ENCODE results near the gene IL1R2.

The IL1R2 gene

GRCh38 chr2:102032368-102033030 lies 40.7 kb downstream of the IL1R2 start:
- ATAC-seq (no peak), DNase-seq (ENCODE audit: low spot score in 2 of 2) (no peak)
- Mint-ChIP-seq H3K36me3 (no peaks in the 10 kb centered on the region), H3K9me3 (no peaks in the 10 kb centered on the region), H3K27ac (no peak overlapping the region), H3K4me1 (peaks cover 54% of the 10 kb centered on the region), H3K4me3 (peak overlapping the region; percentile 56)

DNA sequence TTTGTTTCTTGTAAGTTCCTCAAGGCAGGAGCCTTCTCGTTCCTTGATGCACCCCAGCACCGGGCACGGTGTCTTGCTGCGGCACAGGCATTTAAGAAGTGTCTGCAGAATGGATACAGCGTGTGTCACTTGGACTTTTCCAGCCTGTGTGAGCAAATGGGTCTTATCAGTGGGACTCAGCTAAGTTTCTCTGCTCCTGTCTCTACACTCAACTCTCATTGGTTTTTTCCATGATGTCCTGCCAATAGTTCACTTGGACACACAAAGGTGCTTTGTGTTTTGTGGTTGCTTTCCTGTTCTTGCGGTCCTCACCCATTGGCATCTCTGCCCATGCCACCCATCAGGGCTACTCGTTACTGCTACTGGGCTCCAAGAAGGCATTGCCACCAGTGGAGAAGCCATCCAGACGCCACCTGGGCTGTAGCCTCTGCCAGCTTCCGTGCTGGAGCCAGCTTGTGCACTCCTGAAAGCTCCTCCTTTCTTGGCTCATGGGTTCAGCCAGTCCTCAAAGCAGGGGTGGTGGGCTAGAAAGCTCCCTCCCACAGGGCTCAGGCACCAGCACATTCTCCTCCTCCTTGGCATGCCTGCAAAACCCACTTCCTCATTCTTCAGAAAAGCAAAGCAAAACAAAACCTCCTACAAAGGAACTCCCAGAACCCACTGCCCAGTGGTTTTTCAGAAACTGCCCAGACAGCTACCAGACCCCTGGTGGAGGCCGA lies 41.4 kb downstream of the IL1R2 start:
- Mint-ChIP-seq H3K27ac (peak overlapping the region; percentile 84), H3K36me3 (no peaks in the 10 kb centered on the region), H3K9me3 (no peaks in the 10 kb centered on the region), H3K4me1 (peaks cover 47% of the 10 kb centered on the region), H3K4me3 (peak overlapping the region; percentile 56)
- DNase-seq (ENCODE audit: low spot score in 2 of 2) (no peak), ATAC-seq (peak; percentile 52)

- ATAC-seq (no peak), DNase-seq (ENCODE audit: low spot score in 2 of 2) (no peak)
- H3K36me3 Mint-ChIP-seq = no peaks in the 10 kb centered on the region
- peaks cover 39% of the 10 kb centered on the region for H3K4me1 Mint-ChIP-seq
- peak overlapping the region; percentile 56 for H3K4me3 Mint-ChIP-seq
- H3K9me3 Mint-ChIP-seq = no peaks in the 10 kb centered on the region
- peak overlapping the region; percentile 84 for H3K27ac Mint-ChIP-seq
Observed at GRCh38 chr2:102033750-102034682, 42.3 kb downstream of the IL1R2 start.

DNA sequence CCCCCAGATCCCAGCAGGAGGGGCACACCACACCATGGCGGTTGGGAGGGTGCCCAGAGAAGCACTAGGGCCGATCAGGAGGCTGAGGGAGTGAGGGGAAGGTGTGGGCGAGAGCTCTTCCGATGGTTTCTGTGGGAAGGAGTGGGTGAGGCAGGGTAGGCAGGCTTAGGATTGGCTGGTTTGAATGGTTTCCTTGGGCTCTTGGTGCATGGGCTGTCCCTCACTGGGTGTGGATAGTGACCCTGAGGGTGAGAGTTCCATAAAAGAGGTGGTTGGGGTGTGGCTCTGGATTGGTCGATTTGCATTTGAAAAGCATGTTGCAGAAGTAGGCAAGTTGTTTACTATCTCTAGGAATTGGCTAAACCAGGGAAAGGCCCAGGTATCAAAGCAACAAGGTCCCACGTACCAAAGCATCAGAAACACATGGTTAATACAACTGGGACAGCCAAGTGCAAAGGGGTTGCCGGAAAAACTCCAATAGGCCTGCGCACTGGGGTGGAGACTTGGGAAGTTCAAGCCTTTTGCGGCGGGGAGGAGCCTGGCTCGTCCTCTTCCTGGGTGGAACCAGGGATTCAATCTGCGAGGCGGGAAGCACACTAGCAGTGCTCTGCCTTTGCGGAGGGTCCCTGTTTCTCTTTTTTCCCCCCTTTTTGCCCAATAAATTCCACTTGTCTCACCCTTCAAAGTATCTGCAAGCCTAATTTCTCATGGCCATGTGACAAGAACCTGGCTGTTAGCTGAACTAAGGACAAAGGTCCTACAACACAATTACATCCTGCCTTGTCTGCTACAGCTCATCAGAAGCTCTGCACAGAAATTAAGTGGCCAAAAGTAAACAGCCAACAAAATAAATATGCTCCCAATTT lies 43.2 kb downstream of the IL1R2 start:
- Mint-ChIP-seq H3K36me3 (no peaks in the 10 kb centered on the region), H3K9me3 (no peaks in the 10 kb centered on the region), H3K4me1 (peaks cover 30% of the 10 kb centered on the region), H3K27ac (no peak overlapping the region), H3K4me3 (no peak overlapping the region)
- DNase-seq (ENCODE audit: low spot score in 2 of 2) (no peak), ATAC-seq (peak; percentile 32)

- no peak for DNase-seq (ENCODE audit: low spot score in 2 of 2)
- Mint-ChIP-seq H3K9me3 (no peaks in the 10 kb centered on the region), H3K36me3 (no peaks in the 10 kb centered on the region), H3K4me3 (no peak overlapping the region), H3K4me1 (peaks cover 36% of the 10 kb centered on the region), H3K27ac (no peak overlapping the region)
- ATAC-seq = no peak
Observed at GRCh38 chr2:102037681-102038080, 45.9 kb downstream of the IL1R2 start.

DNA sequence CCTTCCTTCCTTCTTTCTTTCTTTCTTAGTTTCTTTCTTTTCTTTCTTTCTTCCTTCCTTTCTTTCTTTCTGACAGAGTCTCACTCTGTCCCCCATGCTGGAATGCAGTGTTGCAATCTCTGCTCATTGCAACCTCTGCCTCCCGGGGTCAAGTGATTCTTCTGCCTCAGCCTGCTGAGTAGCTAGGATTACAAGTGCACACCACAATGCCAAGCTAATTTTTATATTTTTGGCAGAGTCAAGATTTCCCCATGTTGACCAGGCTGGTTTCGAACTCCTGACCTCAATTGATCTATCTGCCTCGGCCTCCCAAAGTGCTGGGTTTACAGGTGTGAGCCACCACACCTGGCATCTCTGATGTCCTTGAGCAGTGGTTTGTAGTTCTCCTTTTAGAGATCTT lies 48.5 kb downstream of the IL1R2 start:
- Mint-ChIP-seq H3K4me1 (peaks cover 21% of the 10 kb centered on the region), H3K27ac (no peak overlapping the region), H3K36me3 (no peaks in the 10 kb centered on the region), H3K9me3 (no peaks in the 10 kb centered on the region), H3K4me3 (no peak overlapping the region)
- DNase-seq (ENCODE audit: low spot score in 2 of 2) (no peak), ATAC-seq (no peak)

GRCh38 chr2:102041351-102041750 lies 49.6 kb downstream of the IL1R2 start:
- DNase-seq (ENCODE audit: low spot score in 2 of 2) (no peak), ATAC-seq (no peak)
- H3K4me1 Mint-ChIP-seq = peaks cover 21% of the 10 kb centered on the region
- no peaks in the 10 kb centered on the region for H3K36me3 Mint-ChIP-seq
- no peak overlapping the region for H3K4me3 Mint-ChIP-seq
- no peak overlapping the region for H3K27ac Mint-ChIP-seq
- H3K9me3 Mint-ChIP-seq = no peaks in the 10 kb centered on the region

DNA sequence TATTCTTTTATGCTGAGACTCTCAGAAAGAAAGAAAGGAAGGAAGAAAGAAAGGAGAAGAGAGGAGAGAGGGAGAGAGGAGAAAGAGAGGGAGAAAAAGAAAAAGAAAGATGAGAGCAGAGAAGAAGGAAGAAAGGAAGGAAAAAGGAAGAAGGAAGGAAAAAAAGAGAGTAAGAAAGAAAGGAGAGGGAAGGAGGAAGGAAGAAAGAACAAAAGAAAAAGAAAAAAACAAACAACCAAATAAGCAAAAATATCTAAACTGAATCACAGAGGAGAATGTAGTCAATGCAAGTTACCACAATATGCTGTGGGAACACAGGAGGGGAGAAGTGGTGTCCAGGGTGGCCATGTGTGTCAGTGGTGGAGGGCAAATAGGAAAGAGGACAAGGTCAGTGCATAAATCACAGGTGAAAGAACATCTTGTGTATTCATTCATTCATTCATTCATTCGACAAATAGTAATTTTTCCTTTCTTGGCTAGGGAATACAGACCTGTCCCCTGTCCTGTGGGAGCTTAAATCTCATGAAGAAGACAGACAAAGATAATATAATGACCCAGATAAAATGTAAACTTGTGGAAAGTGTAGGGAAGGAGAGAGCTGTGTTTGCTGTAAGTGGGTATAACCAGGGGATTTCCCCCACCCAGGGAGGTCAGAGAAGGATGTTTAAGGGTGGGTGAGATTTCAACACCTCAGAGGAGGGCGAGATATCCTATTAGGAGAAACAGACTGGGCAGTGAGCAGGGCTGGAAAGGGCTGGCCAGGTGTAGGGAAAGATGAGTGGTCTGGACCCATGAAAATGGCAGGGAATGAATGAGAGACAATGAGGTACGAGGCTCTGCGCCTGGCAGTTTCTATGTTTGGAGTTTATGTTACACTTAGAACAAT lies 50.7 kb downstream of the IL1R2 start:
- Mint-ChIP-seq H3K4me1 (peaks cover 21% of the 10 kb centered on the region), H3K36me3 (no peaks in the 10 kb centered on the region), H3K4me3 (no peak overlapping the region), H3K9me3 (no peaks in the 10 kb centered on the region), H3K27ac (no peak overlapping the region)
- DNase-seq (ENCODE audit: low spot score in 2 of 2) (no peak), ATAC-seq (no peak)

- no peak overlapping the region for H3K27ac Mint-ChIP-seq
- DNase-seq (ENCODE audit: low spot score in 2 of 2) (no peak), ATAC-seq (no peak)
- no peak overlapping the region for H3K4me3 Mint-ChIP-seq
- H3K4me1 Mint-ChIP-seq = peaks cover 21% of the 10 kb centered on the region
- H3K36me3 Mint-ChIP-seq = no peaks in the 10 kb centered on the region
- no peaks in the 10 kb centered on the region for H3K9me3 Mint-ChIP-seq
Observed at GRCh38 chr2:102043560-102043959, 51.8 kb downstream of the IL1R2 start.

- DNase-seq (ENCODE audit: low spot score in 2 of 2) = no peak
- no peak overlapping the region for H3K4me3 Mint-ChIP-seq
- H3K4me1 Mint-ChIP-seq = peaks cover 21% of the 10 kb centered on the region
- H3K9me3 Mint-ChIP-seq = no peaks in the 10 kb centered on the region
- no peak overlapping the region for H3K27ac Mint-ChIP-seq
- no peaks in the 10 kb centered on the region for H3K36me3 Mint-ChIP-seq
- peak; percentile 53 for ATAC-seq
Observed at GRCh38 chr2:102044235-102044896, 52.6 kb downstream of the IL1R2 start.

DNA sequence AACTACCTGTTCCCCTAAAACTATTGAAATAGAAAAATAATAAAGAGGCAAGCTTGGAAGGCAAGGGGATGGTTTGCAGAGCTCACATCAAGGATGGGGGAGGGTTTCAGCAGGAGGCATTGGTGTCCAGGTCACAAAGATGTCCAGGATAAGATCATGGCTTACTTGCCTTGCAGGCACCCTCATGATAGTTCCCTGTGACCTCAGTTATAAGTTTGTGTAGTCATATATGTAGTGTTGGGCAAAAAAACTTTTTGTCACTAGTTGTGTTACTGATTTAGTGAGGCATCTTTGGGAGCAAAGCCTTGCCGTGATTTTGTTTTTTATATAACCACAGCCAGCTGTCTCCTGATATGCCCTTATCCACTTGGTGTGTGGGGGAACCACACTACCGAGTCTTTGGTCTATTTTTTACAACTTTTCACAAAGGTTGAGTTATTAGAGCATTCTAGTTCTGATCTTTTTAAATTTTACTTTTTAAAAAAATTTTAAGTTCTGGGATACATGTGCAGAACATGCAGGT lies 53.3 kb downstream of the IL1R2 start:
- Mint-ChIP-seq H3K9me3 (no peaks in the 10 kb centered on the region), H3K4me3 (no peak overlapping the region), H3K27ac (no peak overlapping the region), H3K4me1 (peaks cover 21% of the 10 kb centered on the region), H3K36me3 (no peaks in the 10 kb centered on the region)
- peak; percentile 50 for ATAC-seq
- DNase-seq (ENCODE audit: low spot score in 2 of 2) = no peak

DNA sequence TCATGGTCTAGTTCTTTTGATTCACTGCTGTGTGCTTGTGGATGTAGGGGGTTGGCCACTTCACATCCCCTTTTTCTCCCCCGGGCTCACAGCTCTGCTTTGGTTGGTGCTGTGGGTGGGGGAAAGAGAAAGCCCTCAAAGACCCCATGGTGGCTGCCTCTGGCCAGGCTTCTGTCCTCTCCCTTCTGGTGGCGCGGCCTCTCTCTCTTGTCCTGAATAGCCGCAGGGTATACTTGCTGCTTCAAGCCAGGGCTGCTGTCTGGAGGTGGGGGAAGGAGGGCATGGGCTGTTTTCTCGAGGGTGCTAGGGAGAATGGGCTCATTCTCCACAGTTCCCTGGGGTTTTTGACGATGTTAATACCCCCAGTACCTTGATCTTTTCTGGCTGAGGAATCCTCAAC lies 53.9 kb downstream of the IL1R2 start:
- no peak for ATAC-seq

DNA sequence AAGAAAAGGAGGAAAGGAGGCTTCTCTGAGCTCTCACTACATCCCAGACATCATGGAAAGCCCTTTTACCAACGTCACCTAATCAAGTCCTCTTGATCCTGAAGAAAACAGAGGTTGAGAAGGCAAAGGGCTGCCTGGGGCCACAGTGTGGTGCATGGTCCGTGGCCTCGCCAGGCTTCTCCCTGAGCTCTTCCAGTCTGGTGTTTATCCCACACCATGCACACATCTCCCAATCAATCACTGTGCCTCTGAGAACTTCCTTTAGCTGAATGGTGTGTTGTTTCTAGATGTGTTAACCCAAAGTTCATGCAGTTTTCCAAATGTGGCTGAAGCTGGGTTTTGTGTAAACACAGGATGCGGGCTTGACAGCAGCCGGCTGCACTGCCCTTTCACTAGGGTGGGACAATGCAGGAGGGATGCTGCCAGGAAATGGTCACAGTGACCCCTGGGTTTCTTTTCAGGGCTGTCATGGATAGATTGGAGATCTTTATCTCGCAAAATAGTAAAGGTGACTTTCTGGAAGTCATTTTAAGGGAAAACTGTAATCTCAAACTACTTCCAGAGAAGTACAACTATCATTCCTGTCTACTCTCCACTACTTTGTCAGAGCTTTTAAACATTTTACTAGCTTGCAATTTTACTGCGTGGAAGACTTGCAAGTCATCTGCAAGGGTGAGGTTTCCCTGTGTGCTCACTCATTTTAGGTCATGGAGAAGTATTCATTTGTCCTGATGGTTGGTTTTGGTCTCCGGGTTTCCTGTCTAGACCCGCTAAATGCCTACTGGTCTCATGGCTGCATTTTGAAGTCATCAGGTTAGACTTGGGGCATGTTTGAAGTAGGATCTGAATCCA lies 54.6 kb downstream of the IL1R2 start:
- H3K27ac Mint-ChIP-seq = no peak overlapping the region
- ATAC-seq = no peak
- no peak for DNase-seq (ENCODE audit: low spot score in 2 of 2)
- H3K4me3 Mint-ChIP-seq = no peak overlapping the region
- H3K36me3 Mint-ChIP-seq = no peaks in the 10 kb centered on the region
- H3K9me3 Mint-ChIP-seq = no peaks in the 10 kb centered on the region
- H3K4me1 Mint-ChIP-seq = peaks cover 21% of the 10 kb centered on the region

More for the DNA sequence above, 53.9 kb downstream of the IL1R2 start:
- H3K36me3 Mint-ChIP-seq = no peaks in the 10 kb centered on the region
- H3K27ac Mint-ChIP-seq = no peak overlapping the region
- DNase-seq (ENCODE audit: low spot score in 2 of 2) = no peak
- no peaks in the 10 kb centered on the region for H3K9me3 Mint-ChIP-seq
- H3K4me3 Mint-ChIP-seq = no peak overlapping the region
- H3K4me1 Mint-ChIP-seq = peaks cover 21% of the 10 kb centered on the region
